ENCODE measurements around the gene FTCD. TPM values are rescaled to one million over a fixed set of nuclear protein-coding genes. Genes with fewer than 3 reads are reported as not detected.

FTCD gene
- total and polyA plus RNA-seq, 2 of the 8 experiments (the other 6 are each of a cell fraction or from before 2014, with no cell fraction given): 3.3 to 4.9 TPM

DNA sequence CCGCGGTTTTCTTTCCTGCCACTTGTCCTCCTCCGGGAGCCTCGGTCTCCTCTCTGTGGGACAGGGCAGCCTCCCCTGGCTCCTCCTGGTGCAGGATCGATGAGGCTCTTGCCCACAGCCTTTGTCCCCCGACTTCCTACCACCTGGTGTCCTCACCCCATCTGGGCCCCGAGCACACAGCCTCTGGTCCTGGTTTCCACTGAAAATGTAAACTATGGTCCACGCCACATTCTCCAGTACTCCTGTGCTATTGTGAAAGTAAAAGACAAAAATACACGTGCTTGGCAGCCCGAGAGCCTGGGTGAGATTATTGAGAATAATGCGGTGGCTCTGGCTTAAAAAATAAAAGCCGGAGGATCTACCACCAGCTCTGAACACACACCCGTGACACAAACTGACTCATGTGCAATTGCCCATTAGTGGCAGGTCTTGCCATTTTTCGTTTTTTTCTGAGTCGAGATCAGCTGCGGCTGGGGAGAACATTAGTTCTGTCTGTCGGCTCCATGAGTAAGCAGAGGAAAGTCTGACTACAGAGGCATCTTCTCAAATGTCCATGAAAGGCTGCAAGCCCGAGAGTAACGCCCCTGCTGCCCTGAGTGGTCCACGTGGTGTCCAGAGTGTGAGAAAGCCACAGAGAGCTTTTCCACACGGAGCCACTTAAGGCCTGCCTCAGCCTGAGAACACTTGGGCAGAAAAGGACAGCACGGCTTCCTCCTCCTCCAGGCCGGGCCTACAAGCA lies 63.2 kb downstream of the FTCD start:
- H4K5ac ChIP-seq (ENCODE audit: insufficient read length, low read depth, low read length): no peak overlapping the region
- peaks cover 0 to 2% (median 0%) of the 10 kb centered on the region in 4 experiments; a peak in 1 of 7 replicates for H3K4me1 ChIP-seq (replicated peaks in 1 of 4; ENCODE audit: control insufficient read depth in 3 of 4, insufficient read depth in 4 of 4, low read length in 3 of 4)
- no peak overlapping the region for H3K4me2 ChIP-seq (ENCODE audit: insufficient read depth in 1 of 2, low read depth in 2 of 2, low read length in 2 of 2)
- ChIA-PET CTCF (ENCODE audit: partially characterized antibody) (interaction anchor here (0.8 kb wide), 1 partner anchor 54 kb away, joined by 3 read pairs; no protein-coding TSS in a partner anchor), POLR2A (ENCODE audit: partially characterized antibody) (no interaction called here)
- peaks cover 19 to 33% of the 10 kb centered on the region in 2 experiments for H3K9me3 ChIP-seq (ENCODE audit: insufficient read depth in 2 of 2, low read depth in 1 of 2, low read length in 1 of 2)
- H3K18ac ChIP-seq (ENCODE audit: extremely low read depth, low read length): no peak overlapping the region
- no peak overlapping the region for H3K14ac ChIP-seq (ENCODE audit: insufficient read length)
- H2BK5ac ChIP-seq (ENCODE audit: low read depth, low read length): no peak overlapping the region
- H4K8ac ChIP-seq (ENCODE audit: extremely low read depth, insufficient read depth, low read length): no peak overlapping the region
- no peak overlapping the region for H2BK20ac ChIP-seq (ENCODE audit: low read length)
- peaks cover 0 to 9% (median 4%) of the 10 kb centered on the region in 4 experiments; a peak in 4 of 7 replicates for H3K27me3 ChIP-seq (replicated peaks in 1 of 4; ENCODE audit: control insufficient read depth in 3 of 4, extremely low read depth in 1 of 4, insufficient read depth in 3 of 4, low read length in 3 of 4)
- no peak overlapping the region for H2BK12ac ChIP-seq (ENCODE audit: low read depth, low read length)
- H3K36me3 ChIP-seq (ENCODE audit: control insufficient read depth in 2 of 4, insufficient read depth in 4 of 4, low read length in 3 of 4): no peaks in the 10 kb centered on the region
- peaks cover 0 to 6% of the 10 kb centered on the region in 2 experiments for H4K20me1 ChIP-seq (replicated peaks in 1 of 2; ENCODE audit: control insufficient read depth in 1 of 2, insufficient read depth in 2 of 2, low read length in 2 of 2)
- no peak overlapping the region for H3K23ac ChIP-seq (ENCODE audit: insufficient read length)
- H3K9ac ChIP-seq (replicated peaks in 1 of 4; ENCODE audit: extremely low read depth in 1 of 4, low read depth in 3 of 4, low read length in 3 of 4): no peak overlapping the region
- H3K79me1 ChIP-seq (ENCODE audit: low read depth, low read length): no peaks in the 10 kb centered on the region
- no peak for FAIRE-seq
- DNase-seq (ENCODE audit: low read depth in 1 of 2, low spot score in 2 of 2): no peak
- H3K4me3 ChIP-seq (ENCODE audit: extremely low read depth in 1 of 4, insufficient read depth in 2 of 4, low read depth in 3 of 4, low read length in 4 of 4): no peak overlapping the region
- H3K23me2 ChIP-seq (ENCODE audit: low read depth, low read length): peaks cover 9% of the 10 kb centered on the region; the same call in 1 of the 2 replicates
- H2AFZ ChIP-seq (ENCODE audit: low read length): no peak overlapping the region
- H3K79me2 ChIP-seq (ENCODE audit: control insufficient read depth in 1 of 2, insufficient read depth in 2 of 2, low read length in 2 of 2): no peaks in the 10 kb centered on the region
- no peak overlapping the region for H2BK120ac ChIP-seq (replicated peaks; ENCODE audit: low read depth, low read length)
- no peak overlapping the region for H4K91ac ChIP-seq (replicated peaks; ENCODE audit: insufficient read length, low read length)
- H2BK15ac ChIP-seq (ENCODE audit: low read length): no peak overlapping the region
- no peak overlapping the region for H3K56ac ChIP-seq (replicated peaks; ENCODE audit: insufficient read length, low read depth, low read length)
- no peak overlapping the region for H2AK5ac ChIP-seq (ENCODE audit: low read depth, low read length)
- H3K27ac ChIP-seq (ENCODE audit: low read depth, low read length): no peak overlapping the region
- WGBS, 2 experiments (ENCODE audit: extremely low coverage in 1 of 2, insufficient coverage in 1 of 2, insufficient read length in 1 of 2, insufficient replicate concordance in 2 of 2, low coverage in 1 of 2, low lambda C conversion rate in 2 of 2, missing lambda C conversion rate in 1 of 2): 90% methylated on average over 21 of the region's 23 CpGs; no CpG with 5 or more reads in 1 of the 2 experiments
- no peak overlapping the region for H3K4ac ChIP-seq (replicated peaks; ENCODE audit: insufficient read length, low read depth, low read length)
- TF ChIP-seq ASH2L (IDR thresholded peaks at IDR 0.05; ENCODE audit: low read length): no peak
- TF ChIP-seq POLR2A (IDR thresholded peaks at IDR 0.05; ENCODE audit: control extremely low read depth in 1 of 2, low read depth in 2 of 2, low read length in 2 of 2): no peak
- TF ChIP-seq, protein P1, sequence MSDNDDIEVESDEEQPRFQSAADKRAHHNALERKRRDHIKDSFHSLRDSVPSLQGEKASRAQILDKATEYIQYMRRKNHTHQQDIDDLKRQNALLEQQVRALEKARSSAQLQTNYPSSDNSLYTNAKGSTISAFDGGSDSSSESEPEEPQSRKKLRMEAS (IDR thresholded peaks at IDR 0.05): no peak
- TF ChIP-seq, protein P2, sequence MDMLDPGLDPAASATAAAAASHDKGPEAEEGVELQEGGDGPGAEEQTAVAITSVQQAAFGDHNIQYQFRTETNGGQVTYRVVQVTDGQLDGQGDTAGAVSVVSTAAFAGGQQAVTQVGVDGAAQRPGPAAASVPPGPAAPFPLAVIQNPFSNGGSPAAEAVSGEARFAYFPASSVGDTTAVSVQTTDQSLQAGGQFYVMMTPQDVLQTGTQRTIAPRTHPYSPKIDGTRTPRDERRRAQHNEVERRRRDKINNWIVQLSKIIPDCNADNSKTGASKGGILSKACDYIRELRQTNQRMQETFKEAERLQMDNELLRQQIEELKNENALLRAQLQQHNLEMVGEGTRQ (IDR thresholded peaks at IDR 0.05; ENCODE audit: low read length): no peak
- TF ChIP-seq JUND (IDR thresholded peaks at IDR 0.05; ENCODE audit: low read length): no peak
- TF ChIP-seq BCL11A (IDR thresholded peaks at IDR 0.05; ENCODE audit: low read depth in 2 of 2, low read length in 2 of 2): no peak
- TF ChIP-seq JUN (IDR thresholded peaks at IDR 0.05; ENCODE audit: low read depth, low read length): no peak
- TF ChIP-seq, protein P3, sequence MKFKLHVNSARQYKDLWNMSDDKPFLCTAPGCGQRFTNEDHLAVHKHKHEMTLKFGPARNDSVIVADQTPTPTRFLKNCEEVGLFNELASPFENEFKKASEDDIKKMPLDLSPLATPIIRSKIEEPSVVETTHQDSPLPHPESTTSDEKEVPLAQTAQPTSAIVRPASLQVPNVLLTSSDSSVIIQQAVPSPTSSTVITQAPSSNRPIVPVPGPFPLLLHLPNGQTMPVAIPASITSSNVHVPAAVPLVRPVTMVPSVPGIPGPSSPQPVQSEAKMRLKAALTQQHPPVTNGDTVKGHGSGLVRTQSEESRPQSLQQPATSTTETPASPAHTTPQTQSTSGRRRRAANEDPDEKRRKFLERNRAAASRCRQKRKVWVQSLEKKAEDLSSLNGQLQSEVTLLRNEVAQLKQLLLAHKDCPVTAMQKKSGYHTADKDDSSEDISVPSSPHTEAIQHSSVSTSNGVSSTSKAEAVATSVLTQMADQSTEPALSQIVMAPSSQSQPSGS (IDR thresholded peaks at IDR 0.05; ENCODE audit: low read length): no peak
- TF ChIP-seq CEBPB (IDR thresholded peaks at IDR 0.05; ENCODE audit: low read depth, low read length): no peak
- TF ChIP-seq TEAD4 (IDR thresholded peaks at IDR 0.05; ENCODE audit: low read depth, low read length): no peak
- TF ChIP-seq SUZ12 (IDR thresholded peaks at IDR 0.05; ENCODE audit: low read length): no peak

Measured in H1 (cell line).